HG02973 (cell line): Measurements from ENCODE around the gene PGAP6.
"Not testable (repeated sequence)": the region's sequence is repeated elsewhere in the genome, so short reads cannot be mapped to it uniquely, and the experiment has no call there.

Source experiments
- ATAC-seq: cut with Tn5 transposase; IDR thresholded peaks from one replicate; pipeline ENCODE4 v1.9.1; 2021; ENCODE audit warnings: moderate library complexity; ENCODE audit not compliant: unreplicated experiment

Gene PGAP6

DNA sequence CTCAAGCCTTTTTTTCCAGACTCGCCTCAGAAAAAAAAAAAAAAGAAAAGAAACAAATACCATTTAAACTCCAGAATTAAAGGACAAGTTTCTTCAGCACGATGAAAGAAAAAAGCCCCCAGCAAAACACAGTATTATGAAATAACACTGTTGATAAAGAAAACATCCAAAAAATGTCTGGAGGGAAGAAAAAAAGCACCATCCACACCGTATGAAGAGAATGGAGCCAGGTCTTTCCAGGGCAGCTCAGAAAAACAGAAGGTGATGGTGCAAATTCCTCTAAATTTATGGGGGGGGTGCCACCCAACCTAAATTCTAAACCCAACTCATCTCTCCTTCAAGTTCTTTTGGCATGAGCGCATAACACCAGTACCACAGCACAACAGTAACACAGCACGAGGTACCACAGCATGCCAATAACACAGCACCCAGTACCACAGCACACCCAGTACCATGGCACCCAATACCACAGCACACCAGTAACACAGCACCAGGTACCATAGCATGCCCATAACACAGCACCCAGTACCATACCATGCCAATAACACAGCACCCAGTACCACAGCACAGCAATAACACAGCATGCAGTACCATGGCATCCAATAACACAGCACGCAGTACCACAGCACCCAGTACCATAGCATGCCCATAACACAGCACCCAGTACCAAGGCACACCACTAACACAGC is 48.2 kb downstream of the PGAP6 start:
- no peak for ATAC-seq

DNA sequence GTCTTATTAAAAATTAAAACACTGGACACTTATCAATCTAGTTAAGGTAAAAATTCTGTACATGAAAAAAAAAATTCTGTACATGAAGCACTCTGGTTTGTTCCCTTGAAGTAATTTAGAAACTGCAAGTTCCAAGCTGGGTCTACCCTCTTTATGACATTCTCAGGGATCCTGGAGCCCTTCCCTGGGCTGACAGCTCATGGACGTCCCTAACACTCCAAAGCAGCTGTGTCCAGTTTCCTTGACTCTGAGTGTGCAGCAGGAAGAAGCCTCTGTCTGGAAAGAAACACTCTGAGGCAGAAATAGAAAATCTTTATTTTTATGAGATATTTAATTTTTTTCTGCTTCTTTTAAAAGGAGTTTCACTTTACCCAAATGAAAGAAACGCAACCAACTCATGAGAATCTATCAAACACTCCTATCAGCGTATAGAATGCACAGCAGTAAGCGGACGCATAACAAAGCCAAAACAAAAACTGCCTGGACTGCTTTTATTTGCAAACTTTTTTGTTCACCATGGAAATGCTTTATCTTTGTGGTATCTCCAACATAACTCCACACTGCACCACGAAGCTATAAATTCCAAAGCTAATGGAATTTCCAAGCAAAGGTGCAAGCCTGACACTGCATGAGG is 50.5 kb downstream of the PGAP6 start:
- ATAC-seq = not testable (repeated sequence)

DNA sequence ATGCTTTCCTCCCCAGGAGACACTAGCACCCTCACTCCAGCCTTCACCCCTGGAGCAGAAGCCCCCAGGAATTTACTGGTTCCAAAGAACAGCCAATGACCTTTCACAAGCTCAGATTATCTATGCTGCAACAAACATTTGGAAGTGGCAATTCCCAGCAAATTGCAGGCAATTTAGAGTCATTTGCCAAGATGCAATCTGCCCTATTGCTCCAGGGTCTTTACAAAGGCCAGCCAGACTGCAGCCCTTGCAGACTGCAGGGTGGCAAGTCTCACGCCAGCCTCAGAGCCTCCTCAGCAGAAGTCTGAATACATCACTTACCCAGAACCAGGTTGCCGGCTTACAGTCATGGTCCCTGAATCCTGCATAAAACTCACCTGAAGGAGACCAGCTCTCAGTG is 51.0 kb downstream of the PGAP6 start:
- no peak for ATAC-seq

DNA sequence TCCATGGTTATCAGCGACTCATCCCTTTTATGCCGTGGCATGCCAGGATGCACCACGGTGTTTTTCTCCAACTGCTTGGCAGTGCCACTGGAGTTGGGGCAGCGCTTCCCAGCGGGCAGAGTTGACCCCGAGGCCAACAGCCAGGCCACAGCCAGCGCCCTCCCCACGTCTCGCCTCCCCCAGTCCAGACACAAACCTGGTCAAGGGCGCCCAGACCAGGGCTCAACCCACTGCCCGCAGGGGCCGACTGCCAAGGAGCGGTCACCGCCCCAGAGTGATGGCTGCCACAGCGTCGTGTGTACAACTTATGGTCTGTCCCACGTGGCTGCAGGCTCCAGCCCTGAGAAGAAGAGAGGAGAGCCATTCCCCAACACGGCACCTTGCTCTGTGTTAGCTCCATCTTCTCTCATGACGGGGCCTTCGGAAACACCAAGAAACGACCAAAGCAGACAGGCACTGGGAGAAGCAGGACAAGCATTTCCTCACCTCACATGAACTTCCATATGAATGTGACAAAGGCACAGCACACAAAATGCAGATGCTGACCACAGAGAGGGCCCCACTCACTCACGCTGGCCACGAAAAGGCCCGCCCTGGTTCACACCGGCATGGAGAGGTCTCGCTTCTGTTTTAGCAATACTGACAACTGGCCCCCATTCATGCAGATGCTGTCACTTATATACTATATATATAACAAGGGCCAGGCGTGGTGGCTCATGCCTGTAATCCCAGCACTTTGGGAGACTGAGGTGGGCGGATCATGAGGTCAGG is 56.2 kb downstream of the PGAP6 start:
- ATAC-seq = no peak

DNA sequence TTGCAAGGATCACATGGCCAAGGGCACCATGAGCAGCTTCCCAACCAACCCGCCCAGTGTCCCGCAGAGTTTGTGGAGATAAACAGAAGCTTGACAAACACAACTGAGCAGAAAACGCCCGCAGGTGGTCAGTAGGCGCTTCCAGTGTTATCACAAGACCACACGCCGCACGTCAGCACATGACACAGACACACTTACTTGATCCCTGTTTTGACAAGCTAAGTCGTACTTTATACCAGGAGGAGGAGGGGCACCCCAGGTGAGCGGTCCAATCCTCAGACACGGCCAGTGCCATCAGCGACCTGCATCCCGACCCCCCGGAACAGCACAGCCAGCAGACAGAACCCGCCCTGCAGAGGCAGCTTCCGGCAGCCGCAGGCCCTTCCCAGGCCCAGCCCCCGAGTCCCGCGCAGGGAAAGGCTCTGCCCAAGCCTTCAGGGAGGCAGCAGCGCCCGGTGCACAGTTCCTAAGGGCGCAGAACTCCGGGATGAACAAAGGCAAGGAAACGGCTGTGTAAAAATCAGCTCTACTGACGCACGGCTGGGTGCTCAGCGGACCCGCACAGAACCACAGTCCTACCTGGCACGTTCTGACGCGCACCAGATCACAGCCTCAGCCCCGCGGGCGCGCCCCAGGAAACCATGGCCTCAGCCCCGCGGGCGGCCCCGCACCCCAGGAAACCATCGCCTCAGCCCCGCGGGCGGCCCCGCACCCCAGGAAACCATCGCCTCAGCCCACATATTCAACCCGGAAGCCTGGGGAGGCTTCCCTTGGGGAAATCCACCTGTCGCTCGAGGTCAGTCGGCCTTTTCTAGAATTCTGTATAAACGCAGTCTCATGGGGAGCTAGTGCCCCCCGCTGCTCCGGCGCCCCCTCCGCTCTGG is 57.1 kb downstream of the PGAP6 start:
- ATAC-seq = no peak

DNA sequence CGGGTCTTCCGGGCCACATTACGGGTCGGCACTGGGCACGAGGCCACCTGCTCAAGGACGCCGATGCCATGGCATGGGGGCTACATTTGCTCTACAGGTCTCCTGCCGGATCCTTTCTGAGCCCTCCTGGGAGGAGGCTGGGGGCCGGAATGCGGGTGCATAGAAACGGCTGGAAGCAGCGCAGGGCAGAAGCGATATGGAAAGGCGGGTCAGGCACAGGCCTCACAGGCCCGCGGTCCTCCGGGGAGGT is 57.7 kb downstream of the PGAP6 start:
- ATAC-seq = no peak

DNA sequence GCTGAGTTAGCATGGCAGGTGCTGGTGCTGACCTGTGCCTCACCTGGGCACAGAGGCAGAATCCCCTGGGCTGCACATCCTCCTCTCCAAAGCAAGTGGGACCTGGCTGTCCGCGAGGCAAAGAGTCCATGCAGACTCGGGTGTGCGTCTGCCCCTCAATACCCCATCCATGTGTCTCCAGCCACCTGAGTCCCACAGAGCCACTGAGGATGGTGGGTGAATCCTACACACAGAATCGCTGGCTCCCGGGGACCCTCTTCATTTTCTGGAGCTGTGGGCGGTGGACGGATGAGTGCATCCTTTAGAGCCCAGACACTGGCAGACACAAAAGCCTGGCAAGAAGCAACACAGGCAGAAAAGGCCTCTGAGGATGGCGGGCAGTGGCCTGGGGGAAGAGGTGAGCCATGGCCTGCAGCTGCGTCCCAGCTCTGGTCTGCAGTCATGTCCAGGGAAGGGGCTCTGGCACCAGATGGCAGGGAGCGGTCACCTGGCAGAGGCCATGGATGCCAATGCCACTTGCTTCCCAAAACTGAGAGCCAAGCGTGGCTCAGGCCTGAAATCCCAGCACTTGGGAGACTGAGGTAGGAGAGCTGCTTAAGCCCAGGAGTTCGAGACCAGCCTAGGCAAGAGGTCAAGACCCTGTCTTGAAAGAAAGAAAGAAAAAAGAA is 59.2 kb downstream of the PGAP6 start:
- ATAC-seq = no peak

DNA sequence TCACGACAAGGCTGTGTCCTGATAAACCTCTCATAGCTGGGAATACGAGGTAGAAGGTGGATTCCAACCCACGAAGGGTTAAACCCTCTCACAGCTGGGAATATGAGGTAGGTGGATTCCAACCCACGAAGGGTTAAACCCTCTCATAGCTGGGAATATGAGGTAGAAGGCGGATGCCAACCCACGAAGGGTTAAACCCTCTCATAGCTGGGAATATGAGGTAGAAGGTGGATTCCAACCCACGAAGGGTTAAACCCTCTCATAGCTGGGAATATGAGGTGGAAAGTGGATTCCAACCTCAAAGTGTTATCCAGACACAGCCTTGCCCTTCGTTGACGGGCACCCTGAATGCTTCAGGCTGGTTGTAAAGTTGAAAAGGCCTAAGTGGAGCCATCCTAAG is 60.2 kb downstream of the PGAP6 start:
- no peak for ATAC-seq
